Lower leg skin (tissue), 3 donors: ENCODE data around the gene PSPN.

Experiments
- POLR2A ChIP-seq, 2 donors: fragments of 450-650 bp; IDR thresholded peaks; one replicate each; pipeline ENCODE4 v1.6.1; 2016 to 2017; ENCODE audit warnings: antibody characterized with exemption in 2 of 2, mild to moderate bottlenecking in 1 of 2, moderate library complexity in 1 of 2
- TF ChIP-seq, protein P1 (sequence below), 3 donors: fragments of 450-650 bp; IDR thresholded peaks; one replicate each; pipeline ENCODE4 v1.5.1; 2016; ENCODE audit warnings: antibody characterized with exemption in 3 of 3, mild to moderate bottlenecking in 3 of 3, moderate library complexity in 2 of 3

DNA sequence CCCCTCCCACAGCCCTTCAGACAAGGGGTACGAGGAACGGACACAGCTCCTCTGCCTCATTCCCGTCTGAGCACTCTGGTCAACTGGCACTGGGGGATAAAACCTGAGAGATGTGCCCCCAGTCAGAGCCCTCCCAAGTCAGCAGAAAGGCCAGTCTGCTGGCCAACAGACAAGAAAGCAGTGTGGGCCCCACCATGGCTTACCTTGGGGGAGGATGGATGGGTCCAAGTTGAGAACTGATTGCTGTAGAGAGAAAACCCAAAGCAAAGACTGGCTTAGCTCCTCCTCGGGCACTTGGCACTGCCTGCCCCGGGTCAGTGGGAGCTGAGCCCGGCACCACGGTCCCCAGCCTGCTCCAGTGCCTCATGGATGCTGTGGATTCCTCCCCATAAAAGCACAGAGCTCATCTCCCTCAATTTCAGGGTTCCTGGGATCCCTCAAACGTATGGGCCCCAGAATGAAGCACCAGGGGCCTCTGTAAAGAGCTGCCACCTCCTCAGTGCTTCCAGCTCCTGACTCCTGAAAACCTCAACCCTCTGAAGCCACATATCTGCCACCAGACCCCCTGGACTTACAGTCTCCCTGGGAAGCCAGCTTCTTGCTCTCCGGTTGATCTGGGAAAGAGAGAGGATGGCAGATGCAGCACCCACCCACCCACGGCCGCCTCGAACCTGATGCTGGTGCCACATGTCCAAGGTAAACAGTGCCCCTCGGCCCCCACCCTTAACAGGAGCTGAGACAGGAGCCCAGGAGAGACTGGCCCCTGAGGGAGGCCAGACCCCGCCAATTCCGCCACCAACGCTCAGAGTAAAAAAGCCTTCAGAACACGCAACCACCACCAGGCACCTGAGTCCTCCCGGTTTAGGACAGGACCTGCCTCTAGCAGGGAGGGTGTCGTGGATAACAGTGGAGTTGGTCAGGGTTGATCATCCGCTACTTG is 45.6 kb upstream of the PSPN start:
- TF ChIP-seq POLR2A (IDR thresholded peaks at IDR 0.05): no peak
- TF ChIP-seq, protein P1, sequence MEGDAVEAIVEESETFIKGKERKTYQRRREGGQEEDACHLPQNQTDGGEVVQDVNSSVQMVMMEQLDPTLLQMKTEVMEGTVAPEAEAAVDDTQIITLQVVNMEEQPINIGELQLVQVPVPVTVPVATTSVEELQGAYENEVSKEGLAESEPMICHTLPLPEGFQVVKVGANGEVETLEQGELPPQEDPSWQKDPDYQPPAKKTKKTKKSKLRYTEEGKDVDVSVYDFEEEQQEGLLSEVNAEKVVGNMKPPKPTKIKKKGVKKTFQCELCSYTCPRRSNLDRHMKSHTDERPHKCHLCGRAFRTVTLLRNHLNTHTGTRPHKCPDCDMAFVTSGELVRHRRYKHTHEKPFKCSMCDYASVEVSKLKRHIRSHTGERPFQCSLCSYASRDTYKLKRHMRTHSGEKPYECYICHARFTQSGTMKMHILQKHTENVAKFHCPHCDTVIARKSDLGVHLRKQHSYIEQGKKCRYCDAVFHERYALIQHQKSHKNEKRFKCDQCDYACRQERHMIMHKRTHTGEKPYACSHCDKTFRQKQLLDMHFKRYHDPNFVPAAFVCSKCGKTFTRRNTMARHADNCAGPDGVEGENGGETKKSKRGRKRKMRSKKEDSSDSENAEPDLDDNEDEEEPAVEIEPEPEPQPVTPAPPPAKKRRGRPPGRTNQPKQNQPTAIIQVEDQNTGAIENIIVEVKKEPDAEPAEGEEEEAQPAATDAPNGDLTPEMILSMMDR (IDR thresholded peaks at IDR 0.05): no peak
